ENCODE measurements around the gene WDR26. TPM values are rescaled to one million over a fixed set of nuclear protein-coding genes. Genes with fewer than 3 reads are reported as not detected.
"Not testable (repeated sequence)": the region's sequence is repeated elsewhere in the genome, so short reads cannot be mapped to it uniquely, and the experiment has no call there.

Gene WDR26
- 100 to 1,000 TPM in 2 of 3 donors, 10 to 100 TPM in 1; 88.5 to 108 (median 108) TPM for total RNA-seq

GRCh38 chr1:224434691-224435317 is at the start of gene WDR26:
Gene WDR26, minus strand, starts transcription at chr1:224434797.
- peak; percentile 68 to 77 for DNase-seq (ENCODE audit: low spot score in 2 of 2)
- Histone ChIP-seq H3K9me3 (no peaks in the 10 kb centered on the region), H3K4me1 (peaks cover 0 to 12% of the 10 kb centered on the region in 2 donors), H3K27me3 (no peaks in the 10 kb centered on the region), H3K4me3 (peak within 1 kb of the TSS; percentile 83 to 88 (median 87)), H3K36me3 (no peaks in the 10 kb centered on the region), H3K27ac (peak within 1 kb of the TSS; percentile 99)
- peak; percentile 26 to 91 (median 57) for TF ChIP-seq POLR2AphosphoS5 (IDR thresholded peaks at IDR 0.05)
- peak; percentile 22 for TF ChIP-seq POLR2A (IDR thresholded peaks at IDR 0.05)
- TF ChIP-seq, protein P1, sequence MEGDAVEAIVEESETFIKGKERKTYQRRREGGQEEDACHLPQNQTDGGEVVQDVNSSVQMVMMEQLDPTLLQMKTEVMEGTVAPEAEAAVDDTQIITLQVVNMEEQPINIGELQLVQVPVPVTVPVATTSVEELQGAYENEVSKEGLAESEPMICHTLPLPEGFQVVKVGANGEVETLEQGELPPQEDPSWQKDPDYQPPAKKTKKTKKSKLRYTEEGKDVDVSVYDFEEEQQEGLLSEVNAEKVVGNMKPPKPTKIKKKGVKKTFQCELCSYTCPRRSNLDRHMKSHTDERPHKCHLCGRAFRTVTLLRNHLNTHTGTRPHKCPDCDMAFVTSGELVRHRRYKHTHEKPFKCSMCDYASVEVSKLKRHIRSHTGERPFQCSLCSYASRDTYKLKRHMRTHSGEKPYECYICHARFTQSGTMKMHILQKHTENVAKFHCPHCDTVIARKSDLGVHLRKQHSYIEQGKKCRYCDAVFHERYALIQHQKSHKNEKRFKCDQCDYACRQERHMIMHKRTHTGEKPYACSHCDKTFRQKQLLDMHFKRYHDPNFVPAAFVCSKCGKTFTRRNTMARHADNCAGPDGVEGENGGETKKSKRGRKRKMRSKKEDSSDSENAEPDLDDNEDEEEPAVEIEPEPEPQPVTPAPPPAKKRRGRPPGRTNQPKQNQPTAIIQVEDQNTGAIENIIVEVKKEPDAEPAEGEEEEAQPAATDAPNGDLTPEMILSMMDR (IDR thresholded peaks at IDR 0.05): peak in 1 of 3 donors; percentile 29
- intact Hi-C loops (cut with DNase I; ENCODE audit: low total_unique reads): no loop called here

GRCh38 chr1:224483206-224483605 is 48.6 kb upstream of the WDR26 start:
- H3K9me3 ChIP-seq; DNase-seq (ENCODE audit: low spot score in 2 of 2); H3K36me3 ChIP-seq: not testable (repeated sequence)

DNA sequence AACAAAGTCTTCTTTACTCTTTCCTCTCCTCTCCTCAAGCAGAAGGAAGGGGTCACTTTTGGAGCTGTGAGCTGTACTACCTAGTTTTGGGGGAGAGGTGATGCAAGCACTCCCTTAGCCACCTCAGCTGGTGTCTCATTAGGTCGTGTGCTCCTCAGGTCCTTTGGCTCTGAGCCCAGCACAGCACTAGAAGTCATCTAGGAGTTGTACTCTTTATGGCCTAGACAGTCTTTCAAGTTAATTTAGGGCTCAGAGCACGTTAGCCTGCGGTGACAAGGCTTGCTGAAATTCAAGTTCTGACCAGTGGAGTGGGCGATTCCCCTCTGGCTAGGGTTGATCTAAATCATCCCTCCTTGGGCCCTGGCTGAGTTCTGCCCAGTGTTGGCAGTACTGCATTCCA is 48.0 kb upstream of the WDR26 start:
- intact Hi-C loops (cut with DNase I; ENCODE audit: low total_unique reads): no loop called here
- no peak overlapping the region for H3K4me3 ChIP-seq

More at GRCh38 chr1:224483206-224483605, 48.6 kb upstream of the WDR26 start:
- H3K4me1 ChIP-seq; H3K27me3 ChIP-seq; intact Hi-C loops (cut with DNase I; ENCODE audit: low total_unique reads); H3K4me3 ChIP-seq: not testable (repeated sequence)
- peak overlapping the region in 1 of 2 donors; percentile 9 for H3K27ac ChIP-seq

GRCh38 chr1:224481601-224482000 is 47.0 kb upstream of the WDR26 start:
- TF ChIP-seq POLR2A (IDR thresholded peaks at IDR 0.05) (no peak), POLR2AphosphoS5 (IDR thresholded peaks at IDR 0.05) (no peak)
- TF ChIP-seq, protein P1 (IDR thresholded peaks at IDR 0.05): no peak
- intact Hi-C loops (cut with DNase I; ENCODE audit: low total_unique reads): no loop called here
- Histone ChIP-seq H3K9me3 (peaks cover 0 to 3% of the 10 kb centered on the region in 2 donors), H3K4me1 (no peaks in the 10 kb centered on the region), H3K36me3 (no peaks in the 10 kb centered on the region), H3K27ac (no peak overlapping the region), H3K27me3 (no peaks in the 10 kb centered on the region), H3K4me3 (no peak overlapping the region)
- DNase-seq (ENCODE audit: low spot score in 2 of 2): no peak

More for the DNA sequence above, 48.0 kb upstream of the WDR26 start:
- peak overlapping the region in 1 of 2 donors; percentile 9 for H3K27ac ChIP-seq
- TF ChIP-seq, protein P1 (IDR thresholded peaks at IDR 0.05): no peak
- TF ChIP-seq POLR2A (IDR thresholded peaks at IDR 0.05): no peak
- no peak for TF ChIP-seq POLR2AphosphoS5 (IDR thresholded peaks at IDR 0.05)
- DNase-seq (ENCODE audit: low spot score in 2 of 2): no peak
- H3K36me3 ChIP-seq: no peaks in the 10 kb centered on the region
- no peaks in the 10 kb centered on the region for H3K4me1 ChIP-seq
- peaks cover 0 to 3% of the 10 kb centered on the region in 2 donors for H3K9me3 ChIP-seq
- no peaks in the 10 kb centered on the region for H3K27me3 ChIP-seq

DNA sequence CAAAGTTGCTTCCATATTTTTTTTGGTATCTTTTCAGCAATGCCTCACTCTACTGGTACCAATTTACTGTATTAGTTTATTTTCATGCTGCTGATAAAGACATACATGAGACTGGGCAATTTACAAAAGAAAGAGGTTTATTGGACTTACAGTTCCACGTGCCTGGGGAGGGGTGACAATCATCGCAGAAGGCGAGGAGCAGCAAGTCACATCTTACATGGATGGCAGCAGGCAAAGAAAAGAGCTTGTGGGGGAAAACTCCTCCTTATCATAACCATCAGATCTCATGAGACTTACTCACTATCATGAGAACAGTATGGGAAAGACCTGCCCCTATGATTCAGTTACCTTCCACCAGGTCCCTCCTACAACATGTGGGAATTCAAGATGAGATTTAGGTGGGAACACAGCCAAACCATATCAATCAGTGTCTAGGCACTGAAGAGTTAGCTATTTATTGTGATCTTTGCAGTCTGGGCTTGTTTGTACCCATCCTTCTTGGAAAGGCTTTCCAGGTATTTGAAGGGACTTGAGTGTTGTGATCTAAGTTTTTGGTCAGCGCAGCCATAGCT is 46.4 kb upstream of the WDR26 start:
- H3K27me3 ChIP-seq; H3K36me3 ChIP-seq; DNase-seq (ENCODE audit: low spot score in 2 of 2); H3K4me3 ChIP-seq; intact Hi-C loops (cut with DNase I; ENCODE audit: low total_unique reads); H3K9me3 ChIP-seq; H3K27ac ChIP-seq; H3K4me1 ChIP-seq: not testable (repeated sequence)

DNA sequence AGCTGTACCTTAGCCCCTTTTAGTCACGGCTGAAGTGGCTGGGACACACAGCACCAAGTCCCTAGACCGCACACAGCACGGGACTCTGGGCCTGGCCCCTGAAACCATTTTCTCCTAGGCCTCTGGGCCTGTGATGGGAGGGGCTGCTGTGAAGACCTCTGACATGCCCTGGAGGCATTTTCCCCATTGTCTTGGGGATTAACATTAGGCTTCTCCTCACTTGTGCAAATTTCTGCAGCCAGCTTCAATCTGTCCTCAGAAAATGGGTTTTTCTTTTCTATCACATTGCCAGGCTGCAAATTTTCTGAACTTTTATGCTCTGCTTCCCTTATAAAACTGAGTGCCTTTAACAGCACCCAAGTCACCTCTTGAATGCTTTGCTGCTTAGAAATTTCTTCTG is 45.6 kb upstream of the WDR26 start:
- H3K27ac ChIP-seq; H3K36me3 ChIP-seq; intact Hi-C loops (cut with DNase I; ENCODE audit: low total_unique reads); H3K9me3 ChIP-seq; H3K4me3 ChIP-seq; H3K27me3 ChIP-seq; H3K4me1 ChIP-seq; DNase-seq (ENCODE audit: low spot score in 2 of 2): not testable (repeated sequence)

Measured in breast epithelium (tissue), 4 donors.